ENCODE measurements around the gene MTHFD1L.

MTHFD1L gene

GRCh38 chr6:150899231-150899630 is 33.7 kb downstream of the MTHFD1L start:
- no peak overlapping the region for H3K27ac ChIP-seq (ENCODE audit: low read depth, low read length)
- WGBS: no CpG with 5 or more reads among the region's 2 CpGs

DNA sequence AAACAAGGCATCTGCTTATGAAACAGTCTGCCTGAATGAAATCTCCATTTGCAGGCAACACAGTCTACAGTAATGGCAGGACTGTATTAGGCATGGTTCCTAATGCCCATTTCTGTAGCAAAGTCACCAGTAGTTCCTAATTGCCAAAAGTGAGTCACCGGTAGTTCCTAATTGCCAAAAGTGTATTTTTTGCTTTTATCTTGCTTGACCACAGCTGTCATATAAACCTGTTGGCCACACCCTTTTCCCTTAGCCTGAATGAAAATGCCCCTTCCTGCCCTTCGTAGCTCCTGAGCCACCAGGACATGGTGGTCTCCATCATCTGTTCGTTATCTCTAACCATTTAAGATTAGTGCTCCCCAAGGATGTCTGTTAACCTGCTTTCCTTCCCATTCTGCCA is 34.5 kb downstream of the MTHFD1L start:
- Histone ChIP-seq H3K27ac (ENCODE audit: low read depth, low read length) (no peak overlapping the region), H3K36me3 (ENCODE audit: insufficient read depth, low read length) (peaks cover 45% of the 10 kb centered on the region), H3K27me3 (ENCODE audit: insufficient read depth, low read length) (no peaks in the 10 kb centered on the region), H3K9me3 (ENCODE audit: insufficient read depth, low read depth, low read length) (no peaks in the 10 kb centered on the region), H3K4me3 (ENCODE audit: low read length) (no peak overlapping the region), H3K4me1 (ENCODE audit: insufficient read depth, low read length) (no peaks in the 10 kb centered on the region), H3K9ac (ENCODE audit: low read depth, low read length) (no peak overlapping the region)
- 93% methylated on average over 3 of the region's 3 CpGs for WGBS

More at GRCh38 chr6:150899231-150899630, 33.7 kb downstream of the MTHFD1L start:
- no peaks in the 10 kb centered on the region for H3K4me1 ChIP-seq (ENCODE audit: insufficient read depth, low read length)
- H3K9me3 ChIP-seq (ENCODE audit: insufficient read depth, low read depth, low read length): no peaks in the 10 kb centered on the region
- H3K9ac ChIP-seq (ENCODE audit: low read depth, low read length): no peak overlapping the region
- H3K27me3 ChIP-seq (ENCODE audit: insufficient read depth, low read length): no peaks in the 10 kb centered on the region
- peaks cover 50% of the 10 kb centered on the region for H3K36me3 ChIP-seq (ENCODE audit: insufficient read depth, low read length)
- no peak overlapping the region for H3K4me3 ChIP-seq (ENCODE audit: low read length)

DNA sequence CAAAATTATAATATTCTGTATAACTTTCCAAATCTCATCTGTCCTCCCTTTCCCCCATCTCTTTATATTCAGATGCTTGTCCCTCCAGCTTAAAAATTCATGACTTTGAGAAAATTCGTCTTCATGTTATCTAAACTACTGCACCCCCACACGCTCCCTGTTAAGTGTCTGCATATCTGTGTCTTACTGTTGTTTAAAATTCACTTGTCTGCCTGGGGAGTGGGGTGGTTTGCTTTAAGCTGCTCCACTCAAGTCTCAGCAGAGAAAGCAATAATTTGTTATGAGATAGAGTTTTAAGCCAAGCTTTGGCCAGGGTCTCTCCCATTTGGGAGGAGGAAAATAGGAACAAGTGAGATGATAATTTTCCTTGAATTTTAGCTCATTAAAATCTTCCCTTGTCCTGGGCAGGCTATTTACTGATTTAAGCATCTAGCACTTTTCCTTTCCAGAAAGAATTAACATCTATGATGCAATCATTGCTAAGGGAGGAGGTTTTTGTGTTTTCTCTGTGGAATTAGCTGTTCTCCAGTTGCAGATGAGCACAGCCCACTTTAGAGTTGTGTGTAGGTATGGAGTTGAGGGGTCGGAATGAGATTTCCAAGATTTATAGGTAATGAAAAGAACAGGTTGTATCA is 36.8 kb downstream of the MTHFD1L start:
- WGBS: 94% methylated on average over 3 of the region's 3 CpGs
- Histone ChIP-seq H3K27ac (ENCODE audit: low read depth, low read length) (no peak overlapping the region), H3K27me3 (ENCODE audit: insufficient read depth, low read length) (no peaks in the 10 kb centered on the region), H3K4me1 (ENCODE audit: insufficient read depth, low read length) (no peaks in the 10 kb centered on the region), H3K36me3 (ENCODE audit: insufficient read depth, low read length) (peaks cover 50% of the 10 kb centered on the region), H3K9me3 (ENCODE audit: insufficient read depth, low read depth, low read length) (no peaks in the 10 kb centered on the region), H3K4me3 (ENCODE audit: low read length) (no peak overlapping the region), H3K9ac (ENCODE audit: low read depth, low read length) (no peak overlapping the region)

- H3K4me3 ChIP-seq (ENCODE audit: low read length): no peak overlapping the region
- 80% methylated on average over 6 of the region's 6 CpGs for WGBS
- H3K27ac ChIP-seq (ENCODE audit: low read depth, low read length): no peak overlapping the region
- no peaks in the 10 kb centered on the region for H3K9me3 ChIP-seq (ENCODE audit: insufficient read depth, low read depth, low read length)
- no peaks in the 10 kb centered on the region for H3K4me1 ChIP-seq (ENCODE audit: insufficient read depth, low read length)
- no peak overlapping the region for H3K9ac ChIP-seq (ENCODE audit: low read depth, low read length)
- H3K36me3 ChIP-seq (ENCODE audit: insufficient read depth, low read length): peaks cover 45% of the 10 kb centered on the region
- H3K27me3 ChIP-seq (ENCODE audit: insufficient read depth, low read length): no peaks in the 10 kb centered on the region
These were observed 40.3 kb downstream of the MTHFD1L start for GRCh38 chr6:150905769-150906168.

DNA sequence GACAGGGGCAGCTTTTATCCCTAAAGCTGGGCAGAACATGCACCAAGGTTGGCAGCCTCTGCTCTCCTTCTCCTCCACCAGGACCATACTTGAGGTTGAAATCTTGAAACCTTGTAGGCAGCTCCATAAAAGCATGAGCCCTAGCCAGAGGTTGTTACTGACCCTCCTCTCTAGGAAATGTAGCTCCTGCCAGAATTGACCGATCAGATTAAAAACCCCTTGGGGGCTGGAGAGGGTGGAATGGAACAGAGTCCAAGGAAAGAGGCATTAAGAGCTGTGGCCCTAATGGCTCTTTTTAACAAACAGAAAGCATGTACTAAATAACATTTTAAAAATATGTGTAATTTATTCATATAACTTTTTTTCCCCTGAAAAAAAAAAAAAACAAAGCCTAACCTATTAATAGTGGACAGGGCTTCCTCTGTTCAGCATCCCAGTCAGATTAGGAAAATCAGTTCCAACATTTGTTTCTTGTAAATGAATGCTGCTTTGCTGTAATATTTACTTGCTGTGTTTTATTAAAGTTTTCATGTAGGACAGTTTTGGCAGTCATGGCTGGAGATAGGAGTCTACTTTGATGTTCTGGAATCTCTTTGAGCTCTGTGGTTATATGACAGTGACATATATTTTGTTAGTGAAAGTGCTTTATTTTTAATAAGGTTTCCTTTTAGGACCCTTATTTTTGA is 41.3 kb downstream of the MTHFD1L start:
- WGBS: 95% methylated on average over 1 of the region's 1 CpG

GRCh38 chr6:150907383-150907782 is 41.9 kb downstream of the MTHFD1L start:
- Histone ChIP-seq H3K4me1 (ENCODE audit: insufficient read depth, low read length) (no peaks in the 10 kb centered on the region), H3K27ac (ENCODE audit: low read depth, low read length) (no peak overlapping the region), H3K27me3 (ENCODE audit: insufficient read depth, low read length) (no peaks in the 10 kb centered on the region), H3K9me3 (ENCODE audit: insufficient read depth, low read depth, low read length) (no peaks in the 10 kb centered on the region), H3K9ac (ENCODE audit: low read depth, low read length) (no peak overlapping the region), H3K4me3 (ENCODE audit: low read length) (no peak overlapping the region), H3K36me3 (ENCODE audit: insufficient read depth, low read length) (peaks cover 55% of the 10 kb centered on the region)
- 96% methylated on average over 8 of the region's 8 CpGs for WGBS

More for the DNA sequence above, 41.3 kb downstream of the MTHFD1L start:
- Histone ChIP-seq H3K4me1 (ENCODE audit: insufficient read depth, low read length) (no peaks in the 10 kb centered on the region), H3K36me3 (ENCODE audit: insufficient read depth, low read length) (peaks cover 52% of the 10 kb centered on the region), H3K4me3 (ENCODE audit: low read length) (no peak overlapping the region), H3K27me3 (ENCODE audit: insufficient read depth, low read length) (no peaks in the 10 kb centered on the region), H3K9me3 (ENCODE audit: insufficient read depth, low read depth, low read length) (no peaks in the 10 kb centered on the region), H3K27ac (ENCODE audit: low read depth, low read length) (no peak overlapping the region), H3K9ac (ENCODE audit: low read depth, low read length) (no peak overlapping the region)

DNA sequence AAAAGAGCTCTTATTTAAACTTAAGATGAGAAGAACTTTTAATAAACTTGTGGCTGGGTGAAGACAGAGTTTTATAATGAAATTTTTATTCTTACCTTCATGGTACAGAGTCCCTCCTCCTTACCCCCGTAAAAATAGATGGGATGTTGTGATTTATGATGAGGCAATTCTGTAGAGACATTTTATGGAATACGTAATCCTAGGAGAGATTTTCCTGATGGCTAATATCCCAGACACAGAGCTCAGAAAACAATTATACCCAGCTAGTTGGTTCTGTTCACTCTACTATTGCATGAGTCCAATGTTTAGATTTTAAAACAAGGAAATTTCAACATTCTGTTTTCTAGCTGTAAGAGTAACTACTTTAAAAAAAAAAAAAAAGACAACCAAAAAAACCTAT is 43.4 kb downstream of the MTHFD1L start:
- 100% methylated on average over 1 of the region's 2 CpGs for WGBS
- no peaks in the 10 kb centered on the region for H3K4me1 ChIP-seq (ENCODE audit: insufficient read depth, low read length)
- no peaks in the 10 kb centered on the region for H3K9me3 ChIP-seq (ENCODE audit: insufficient read depth, low read depth, low read length)
- H3K9ac ChIP-seq (ENCODE audit: low read depth, low read length): no peak overlapping the region
- no peak overlapping the region for H3K27ac ChIP-seq (ENCODE audit: low read depth, low read length)
- H3K36me3 ChIP-seq (ENCODE audit: insufficient read depth, low read length): peaks cover 61% of the 10 kb centered on the region
- H3K27me3 ChIP-seq (ENCODE audit: insufficient read depth, low read length): no peaks in the 10 kb centered on the region
- H3K4me3 ChIP-seq (ENCODE audit: low read length): no peak overlapping the region

DNA sequence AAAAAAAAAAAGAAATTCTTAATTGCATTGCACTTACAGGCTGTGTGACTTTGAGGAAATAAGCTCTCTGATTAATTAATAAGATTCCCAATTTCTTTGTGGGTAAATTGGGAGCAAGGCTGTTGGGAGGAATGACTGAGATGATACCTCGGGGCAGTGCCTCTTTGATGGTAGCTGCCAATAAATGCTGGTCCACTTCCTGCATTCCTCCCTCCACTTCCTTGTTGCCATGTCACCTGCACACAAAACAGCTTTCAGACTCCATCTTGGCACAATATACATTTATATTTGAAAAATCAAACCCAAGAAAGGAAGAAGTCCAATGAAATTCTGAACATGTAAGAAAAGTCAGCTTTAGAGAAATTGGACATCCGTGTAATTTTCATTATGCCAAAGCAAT is 45.1 kb downstream of the MTHFD1L start:
- 88% methylated on average over 1 of the region's 2 CpGs for WGBS
- no peak overlapping the region for H3K27ac ChIP-seq (ENCODE audit: low read depth, low read length)
- H3K9ac ChIP-seq (ENCODE audit: low read depth, low read length): no peak overlapping the region
- no peaks in the 10 kb centered on the region for H3K9me3 ChIP-seq (ENCODE audit: insufficient read depth, low read depth, low read length)
- H3K4me1 ChIP-seq (ENCODE audit: insufficient read depth, low read length): no peaks in the 10 kb centered on the region
- H3K4me3 ChIP-seq (ENCODE audit: low read length): no peak overlapping the region
- H3K27me3 ChIP-seq (ENCODE audit: insufficient read depth, low read length): no peaks in the 10 kb centered on the region
- peaks cover 63% of the 10 kb centered on the region for H3K36me3 ChIP-seq (ENCODE audit: insufficient read depth, low read length)

GRCh38 chr6:150914372-150914771 is 48.9 kb downstream of the MTHFD1L start:
- Histone ChIP-seq H3K9me3 (ENCODE audit: insufficient read depth, low read depth, low read length) (no peaks in the 10 kb centered on the region), H3K27me3 (ENCODE audit: insufficient read depth, low read length) (no peaks in the 10 kb centered on the region), H3K4me1 (ENCODE audit: insufficient read depth, low read length) (no peaks in the 10 kb centered on the region), H3K9ac (ENCODE audit: low read depth, low read length) (no peak overlapping the region), H3K4me3 (ENCODE audit: low read length) (no peak overlapping the region), H3K27ac (ENCODE audit: low read depth, low read length) (no peak overlapping the region), H3K36me3 (ENCODE audit: insufficient read depth, low read length) (peaks cover 50% of the 10 kb centered on the region)
- 92% methylated on average over 6 of the region's 6 CpGs for WGBS

DNA sequence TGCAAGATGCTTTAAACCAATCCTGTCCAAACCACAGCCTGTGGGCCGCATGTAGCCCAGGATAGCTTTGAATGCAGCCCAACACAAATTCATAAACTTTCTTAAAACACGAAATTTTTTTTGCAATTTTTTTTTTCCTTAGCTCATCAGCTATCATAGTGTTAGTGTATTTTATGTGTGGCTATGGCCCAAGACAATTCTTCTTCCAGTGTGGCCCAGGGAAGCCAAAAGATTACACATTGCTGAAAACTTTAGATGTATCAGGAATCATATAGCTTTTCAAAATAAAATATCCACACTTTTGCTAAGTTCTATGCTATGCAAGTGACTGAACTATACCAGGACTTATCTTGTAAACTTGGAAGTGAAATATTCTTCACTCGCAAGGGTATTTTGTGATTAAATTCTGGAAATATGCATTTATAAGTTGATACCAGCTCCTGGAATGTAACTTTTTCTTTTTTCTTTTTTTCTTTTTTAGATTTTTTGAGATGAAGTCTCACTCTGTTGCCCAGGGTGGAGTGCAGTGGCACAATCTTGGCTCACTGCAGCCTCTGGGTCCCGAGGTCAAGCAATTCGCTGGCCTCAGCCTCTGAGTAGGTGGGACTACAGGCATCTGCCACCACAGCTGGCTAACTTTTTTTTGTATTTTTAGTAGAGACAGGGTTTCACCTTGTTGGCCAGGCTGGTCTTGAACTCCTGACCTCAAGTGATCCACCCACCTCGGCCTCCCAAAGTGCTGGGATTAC is 49.8 kb downstream of the MTHFD1L start:
- WGBS: 99% methylated on average over 6 of the region's 6 CpGs
- Histone ChIP-seq H3K4me1 (ENCODE audit: insufficient read depth, low read length) (no peaks in the 10 kb centered on the region), H3K9me3 (ENCODE audit: insufficient read depth, low read depth, low read length) (no peaks in the 10 kb centered on the region), H3K27ac (ENCODE audit: low read depth, low read length) (no peak overlapping the region), H3K27me3 (ENCODE audit: insufficient read depth, low read length) (no peaks in the 10 kb centered on the region), H3K9ac (ENCODE audit: low read depth, low read length) (no peak overlapping the region), H3K36me3 (ENCODE audit: insufficient read depth, low read length) (peaks cover 58% of the 10 kb centered on the region), H3K4me3 (ENCODE audit: low read length) (no peak overlapping the region)

DNA sequence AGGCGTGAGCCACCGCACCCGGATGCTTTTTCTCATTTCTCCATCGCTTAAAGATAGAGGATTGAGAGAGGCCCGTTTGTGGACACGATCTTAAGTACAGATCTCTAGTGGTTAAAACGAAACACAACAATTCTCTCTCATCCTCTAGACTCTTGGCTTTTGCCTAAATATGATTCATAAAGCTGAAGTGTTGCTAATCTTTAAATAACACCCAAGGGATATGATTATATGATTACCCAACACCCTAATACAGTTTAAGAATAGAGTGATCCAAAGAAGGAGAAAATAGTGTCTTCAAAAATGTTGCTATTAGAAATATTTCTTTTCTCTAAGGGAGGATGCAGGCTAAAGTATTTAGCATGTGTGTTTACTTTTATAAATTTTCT is 50.4 kb downstream of the MTHFD1L start:
- H3K27ac ChIP-seq (ENCODE audit: low read depth, low read length): no peak overlapping the region

More for the DNA sequence above, 50.4 kb downstream of the MTHFD1L start:
- H3K9ac ChIP-seq (ENCODE audit: low read depth, low read length): no peak overlapping the region
- H3K27me3 ChIP-seq (ENCODE audit: insufficient read depth, low read length): no peaks in the 10 kb centered on the region
- H3K36me3 ChIP-seq (ENCODE audit: insufficient read depth, low read length): peaks cover 56% of the 10 kb centered on the region
- H3K9me3 ChIP-seq (ENCODE audit: insufficient read depth, low read depth, low read length): no peaks in the 10 kb centered on the region
- H3K4me3 ChIP-seq (ENCODE audit: low read length): no peak overlapping the region
- 95% methylated on average over 6 of the region's 7 CpGs for WGBS
- no peaks in the 10 kb centered on the region for H3K4me1 ChIP-seq (ENCODE audit: insufficient read depth, low read length)

Data from HUES64 (cell line).